Measurements from ENCODE around the gene FAH.

- TF ChIP-seq CTCF (IDR thresholded peaks at IDR 0.05; ENCODE audit: borderline replicate concordance, extremely low read depth, low read length, poor library complexity, severe bottlenecking), result no peak
- no peak for TF ChIP-seq EZH2 (IDR thresholded peaks at IDR 0.05; ENCODE audit: borderline replicate concordance, low read depth, low read length, severe bottlenecking)
These were observed 11.9 kb upstream of the FAH start for GRCh38 chr15:80140909-80141308.
